ENCODE measurements around the gene AVEN.

GRCh38 chr15:34070003-34070402 lies 31.0 kb upstream of the AVEN start:
- TF ChIP-seq, protein P1, sequence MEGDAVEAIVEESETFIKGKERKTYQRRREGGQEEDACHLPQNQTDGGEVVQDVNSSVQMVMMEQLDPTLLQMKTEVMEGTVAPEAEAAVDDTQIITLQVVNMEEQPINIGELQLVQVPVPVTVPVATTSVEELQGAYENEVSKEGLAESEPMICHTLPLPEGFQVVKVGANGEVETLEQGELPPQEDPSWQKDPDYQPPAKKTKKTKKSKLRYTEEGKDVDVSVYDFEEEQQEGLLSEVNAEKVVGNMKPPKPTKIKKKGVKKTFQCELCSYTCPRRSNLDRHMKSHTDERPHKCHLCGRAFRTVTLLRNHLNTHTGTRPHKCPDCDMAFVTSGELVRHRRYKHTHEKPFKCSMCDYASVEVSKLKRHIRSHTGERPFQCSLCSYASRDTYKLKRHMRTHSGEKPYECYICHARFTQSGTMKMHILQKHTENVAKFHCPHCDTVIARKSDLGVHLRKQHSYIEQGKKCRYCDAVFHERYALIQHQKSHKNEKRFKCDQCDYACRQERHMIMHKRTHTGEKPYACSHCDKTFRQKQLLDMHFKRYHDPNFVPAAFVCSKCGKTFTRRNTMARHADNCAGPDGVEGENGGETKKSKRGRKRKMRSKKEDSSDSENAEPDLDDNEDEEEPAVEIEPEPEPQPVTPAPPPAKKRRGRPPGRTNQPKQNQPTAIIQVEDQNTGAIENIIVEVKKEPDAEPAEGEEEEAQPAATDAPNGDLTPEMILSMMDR (optimal IDR thresholded peaks at IDR 0.05 in 1 of 3, IDR thresholded peaks at IDR 0.05 in 1 of 3, conservative IDR thresholded peaks at IDR 0.05 in 1 of 3; ENCODE audit: extremely low read depth in 1 of 3, insufficient read depth in 2 of 3, low read length in 3 of 3): no peak
- TF ChIP-seq EZH2 (IDR thresholded peaks at IDR 0.05; ENCODE audit: low read length): no peak
